ENCODE results near the gene NRP1.

The NRP1 gene

GRCh38 chr10:33288127-33288526 is 46.3 kb downstream of the NRP1 start:
- DNase-seq: no peak

- DNase-seq: no peak
These were observed 47.4 kb downstream of the NRP1 start for GRCh38 chr10:33287112-33287511.

GRCh38 chr10:33286157-33286934 is 48.1 kb downstream of the NRP1 start:
- no peak for DNase-seq

DNA sequence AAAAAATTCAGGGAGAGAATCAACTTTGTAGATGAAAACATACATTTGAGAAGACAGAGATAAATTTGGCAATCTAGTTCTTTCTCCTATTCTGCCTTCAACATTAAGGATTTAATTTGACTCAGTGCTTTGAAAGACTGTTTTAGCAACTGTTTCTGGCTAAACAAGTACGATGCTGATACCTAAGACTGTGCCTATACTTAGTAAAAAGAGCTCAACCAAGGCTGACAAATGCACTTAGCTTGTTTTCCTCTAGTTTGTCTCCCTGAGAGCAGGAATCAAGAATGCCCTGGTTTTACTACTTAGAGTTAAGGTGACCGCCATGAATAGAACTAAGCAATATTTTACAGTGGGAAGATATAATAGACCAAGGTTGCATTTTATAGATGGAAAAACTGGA is 49.5 kb downstream of the NRP1 start:
- DNase-seq: no peak

- no peak for DNase-seq
These were observed 54.5 kb downstream of the NRP1 start for GRCh38 chr10:33279811-33280602.

GRCh38 chr10:33279276-33279675 is 55.2 kb downstream of the NRP1 start:
- no peak for DNase-seq

GRCh38 chr10:33278198-33278597 is 56.3 kb downstream of the NRP1 start:
- no peak for DNase-seq

DNA sequence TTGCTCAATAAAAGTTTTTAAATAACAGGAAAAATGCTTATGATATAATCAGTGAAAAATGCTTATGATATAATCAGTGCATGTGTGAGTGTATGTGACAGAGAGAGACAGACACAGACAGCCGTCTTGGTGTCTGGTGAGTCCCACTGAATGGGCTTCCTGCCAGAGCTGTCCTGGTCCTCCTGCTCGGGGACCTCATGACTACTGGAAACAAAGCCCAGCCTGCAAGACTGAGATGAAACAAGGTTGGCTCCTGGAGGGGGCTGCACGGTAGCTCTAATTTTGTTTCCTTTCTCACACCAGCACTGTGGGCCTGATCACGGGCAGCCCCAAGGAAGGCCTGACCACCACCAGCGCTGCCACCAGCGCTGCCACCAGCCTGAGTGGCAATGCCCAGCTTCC is 57.3 kb downstream of the NRP1 start:
- no peak for DNase-seq

- no peak for DNase-seq
These were observed 58.1 kb downstream of the NRP1 start for GRCh38 chr10:33276282-33276923.

DNA sequence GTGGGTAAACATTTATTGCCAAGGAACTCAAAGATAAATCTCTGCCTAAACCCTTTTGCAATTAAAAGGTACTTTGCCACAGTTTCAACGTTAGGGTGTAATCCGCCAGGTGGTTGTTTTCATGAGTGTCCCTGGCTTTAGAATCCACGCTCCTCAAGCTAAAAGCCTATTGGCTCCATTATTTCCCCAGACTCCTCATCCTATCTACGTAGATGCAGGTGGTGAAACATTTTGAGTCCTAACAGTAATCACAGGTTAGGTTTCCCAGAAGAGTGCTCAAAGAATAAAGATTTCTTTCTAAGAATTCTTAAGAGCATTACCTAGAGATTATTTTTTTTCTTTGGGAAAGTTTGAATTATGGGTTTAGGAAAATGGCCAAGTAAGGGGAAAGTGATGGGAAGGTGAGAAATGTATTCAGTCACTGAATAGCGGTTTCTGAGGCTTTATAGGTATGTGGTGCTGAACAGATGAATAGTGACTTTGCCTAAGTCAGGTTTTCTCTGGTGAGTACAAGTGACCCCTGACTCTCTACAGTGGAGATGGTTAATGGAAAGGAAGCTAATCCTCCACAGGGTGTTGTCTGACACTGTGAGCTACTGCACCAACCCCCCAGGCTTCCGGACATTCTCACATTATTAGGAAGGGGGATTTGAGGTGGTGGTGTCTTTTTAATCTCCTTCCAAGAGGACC is 60.2 kb downstream of the NRP1 start:
- no peak for DNase-seq

DNA sequence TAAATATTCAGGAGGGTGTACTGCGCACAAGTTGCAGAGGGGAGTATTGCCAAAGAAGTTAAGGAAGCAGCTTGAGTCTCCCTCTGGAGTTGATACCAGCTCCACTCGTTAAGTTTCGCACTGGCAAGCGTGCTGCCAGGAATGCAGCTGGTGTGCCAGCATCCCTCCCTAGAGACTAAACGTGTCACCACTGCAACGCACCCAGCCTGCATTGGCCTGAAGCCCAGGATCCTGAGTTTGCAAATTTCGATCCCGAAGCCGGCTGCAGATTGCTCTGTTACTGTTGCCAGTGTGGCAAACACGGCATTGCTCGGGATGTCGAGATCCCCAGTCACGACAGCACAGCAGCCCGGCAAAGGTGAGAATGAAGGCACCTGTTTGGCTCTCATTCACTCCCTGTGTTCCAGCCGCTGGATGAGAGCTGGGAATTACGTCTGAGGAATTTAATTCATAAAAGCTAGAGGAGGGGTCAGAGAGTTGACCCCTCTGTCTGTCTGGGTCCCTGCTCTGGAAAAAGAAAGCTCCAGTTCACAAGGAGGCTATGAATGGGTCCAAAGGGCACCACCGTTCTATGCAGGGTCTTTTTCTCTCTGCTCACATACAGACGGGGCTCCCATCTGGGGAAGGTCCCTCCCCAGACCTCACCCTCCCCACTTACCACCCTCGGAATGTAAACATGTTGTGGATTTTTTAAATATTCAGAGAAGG is 61.0 kb downstream of the NRP1 start:
- DNase-seq: no peak

DNA sequence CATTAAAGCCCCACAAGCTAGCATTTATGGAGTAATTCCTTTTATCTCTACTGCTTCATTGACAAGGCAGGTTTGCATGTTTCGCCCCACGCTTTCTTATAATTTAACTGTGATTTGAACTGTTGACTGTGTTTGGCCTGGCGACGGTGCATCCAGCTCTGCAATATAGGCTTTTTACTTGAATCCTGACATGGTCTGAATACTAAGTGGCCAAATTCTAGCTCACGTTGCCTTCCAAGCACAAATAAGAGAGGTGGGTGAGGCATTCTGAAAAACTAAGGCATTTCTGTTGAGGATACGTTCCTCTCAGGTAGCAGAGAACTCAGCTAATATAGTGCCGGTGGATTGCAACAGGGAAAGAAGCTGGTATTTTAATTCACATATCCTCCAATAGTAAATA is 61.8 kb downstream of the NRP1 start:
- no peak for DNase-seq

DNA sequence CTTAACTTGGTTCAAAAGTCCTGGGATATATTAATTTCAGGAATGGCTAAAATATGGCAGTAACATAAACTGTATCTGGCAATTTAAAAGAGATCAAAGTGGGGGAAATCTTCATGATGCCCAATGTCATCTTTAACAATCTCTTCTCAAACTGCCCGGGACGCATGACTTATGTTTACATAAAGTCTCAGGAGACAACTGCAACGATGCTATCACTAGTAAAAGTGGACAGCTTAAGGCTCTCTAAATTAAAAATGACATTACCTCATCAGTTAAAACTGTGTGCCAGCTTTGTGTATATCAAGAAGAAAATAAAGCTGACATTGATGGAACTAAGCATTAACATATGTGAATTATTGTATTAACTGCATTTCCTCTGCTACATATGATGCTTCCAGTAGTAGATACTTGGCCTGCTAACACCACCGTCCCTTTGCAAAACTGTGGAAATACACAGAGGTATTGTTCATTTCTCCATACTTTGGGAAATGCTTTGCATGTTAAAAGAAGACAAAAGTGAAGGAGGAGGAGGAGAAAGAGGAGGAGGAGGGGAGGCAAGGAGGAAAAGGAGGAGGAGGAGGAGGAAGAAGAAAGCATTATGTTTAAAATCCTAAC is 62.4 kb downstream of the NRP1 start:
- no peak for DNase-seq

DNA sequence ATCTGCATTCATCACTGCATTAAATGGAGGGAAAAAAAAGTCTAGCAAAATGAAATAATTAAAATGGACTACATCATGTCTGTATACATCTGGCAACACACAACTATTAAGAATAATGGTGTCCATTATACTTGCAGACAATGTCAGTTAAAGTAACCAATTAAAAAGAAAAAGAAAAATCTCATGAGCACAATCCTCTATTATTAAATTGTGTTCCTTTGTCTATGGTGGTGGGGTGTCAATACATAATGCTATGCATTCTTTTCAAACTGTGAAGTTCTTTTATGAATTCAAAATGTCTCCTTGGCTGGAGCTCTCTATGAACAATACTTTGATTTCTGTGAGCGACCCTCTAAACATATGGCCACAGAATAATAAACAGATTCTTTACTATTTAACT is 63.5 kb downstream of the NRP1 start:
- no peak for DNase-seq

DNA sequence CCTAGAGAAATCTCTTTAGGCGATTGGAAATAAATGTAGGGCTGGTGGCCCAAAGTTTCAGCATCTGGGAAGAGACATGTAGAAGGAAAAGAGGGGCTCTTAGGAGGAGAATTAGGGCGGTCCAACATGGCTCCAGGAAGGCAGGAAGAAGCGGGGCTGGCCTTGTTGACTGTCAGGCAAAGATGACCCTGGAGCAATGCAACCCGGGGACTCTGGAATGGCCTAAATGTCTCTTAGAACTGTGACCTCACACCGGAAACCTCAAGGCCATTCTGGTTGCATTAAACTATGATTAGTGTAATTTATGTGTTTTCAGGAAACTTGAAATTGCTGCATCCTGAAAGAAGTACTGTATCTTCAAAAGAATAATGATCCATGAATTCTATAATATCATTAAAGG is 66.8 kb downstream of the NRP1 start:
- no peak for DNase-seq

GRCh38 chr10:33265621-33266020 is 68.8 kb downstream of the NRP1 start:
- DNase-seq: no peak

GRCh38 chr10:33263453-33263852 is 71.0 kb downstream of the NRP1 start:
- no peak for DNase-seq

- no peak for DNase-seq
These were observed 71.6 kb downstream of the NRP1 start for GRCh38 chr10:33262871-33263270.

- DNase-seq: no peak
These were observed 73.9 kb downstream of the NRP1 start for GRCh38 chr10:33260403-33261149.

DNA sequence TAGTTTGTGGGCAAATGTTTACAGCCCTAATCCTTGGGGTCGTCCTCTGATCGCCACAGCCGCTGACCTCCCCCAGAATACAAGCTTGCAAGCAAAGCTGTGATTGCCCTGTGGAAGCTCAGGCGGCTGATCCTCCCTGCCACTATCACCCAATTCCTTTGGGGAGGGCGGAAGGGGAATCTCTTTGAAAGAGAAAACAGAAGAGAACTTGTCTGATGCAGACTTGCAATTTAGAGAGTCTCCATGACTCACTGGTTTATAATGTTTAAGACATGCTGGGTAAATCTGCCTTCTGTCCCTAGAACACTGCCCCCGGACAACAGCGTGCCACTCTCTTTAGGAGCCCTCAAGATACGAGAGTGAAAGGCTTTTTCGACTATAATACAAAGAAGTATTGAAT is 75.5 kb downstream of the NRP1 start:
- DNase-seq: no peak

DNA sequence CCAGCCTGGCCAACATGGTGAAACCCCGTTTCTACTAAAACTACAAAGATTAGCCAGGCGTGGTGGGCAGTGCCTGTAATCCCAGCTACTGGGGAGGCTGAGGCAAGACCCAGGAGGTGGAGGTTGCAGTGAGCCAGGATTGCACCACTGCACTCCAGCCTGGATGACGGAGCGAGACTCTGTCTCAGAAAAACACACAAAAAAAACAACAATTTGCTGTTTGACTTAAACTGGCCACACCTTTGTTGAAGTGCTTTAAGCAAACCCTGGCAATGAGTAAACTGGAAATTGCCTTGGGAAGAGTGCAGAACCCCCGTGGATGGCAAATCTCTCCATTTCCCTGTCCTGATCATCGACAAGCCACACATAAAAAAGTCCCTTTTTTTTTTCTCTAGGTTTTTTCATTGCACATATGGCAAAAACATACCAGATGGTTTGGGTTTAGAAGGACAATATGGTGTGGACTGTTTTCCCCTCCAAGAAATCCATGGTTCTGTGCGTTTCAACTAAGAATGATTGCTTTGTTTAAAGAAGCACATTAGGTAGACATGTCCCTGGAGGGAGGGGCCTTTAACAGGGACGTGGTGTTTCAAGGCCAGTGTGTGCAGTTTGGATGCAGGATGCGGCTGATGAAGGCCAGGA is 76.9 kb downstream of the NRP1 start:
- DNase-seq: no peak
